Measurements from ENCODE around the gene CCM2. TPM values are rescaled to one million over a fixed set of nuclear protein-coding genes. Genes with fewer than 3 reads are reported as not detected.

The CCM2 gene
- total and polyA plus RNA-seq, 2 of the 8 experiments (the other 6 are each of a cell fraction or from before 2014, with no cell fraction given): 31.6 to 41.2 TPM

DNA sequence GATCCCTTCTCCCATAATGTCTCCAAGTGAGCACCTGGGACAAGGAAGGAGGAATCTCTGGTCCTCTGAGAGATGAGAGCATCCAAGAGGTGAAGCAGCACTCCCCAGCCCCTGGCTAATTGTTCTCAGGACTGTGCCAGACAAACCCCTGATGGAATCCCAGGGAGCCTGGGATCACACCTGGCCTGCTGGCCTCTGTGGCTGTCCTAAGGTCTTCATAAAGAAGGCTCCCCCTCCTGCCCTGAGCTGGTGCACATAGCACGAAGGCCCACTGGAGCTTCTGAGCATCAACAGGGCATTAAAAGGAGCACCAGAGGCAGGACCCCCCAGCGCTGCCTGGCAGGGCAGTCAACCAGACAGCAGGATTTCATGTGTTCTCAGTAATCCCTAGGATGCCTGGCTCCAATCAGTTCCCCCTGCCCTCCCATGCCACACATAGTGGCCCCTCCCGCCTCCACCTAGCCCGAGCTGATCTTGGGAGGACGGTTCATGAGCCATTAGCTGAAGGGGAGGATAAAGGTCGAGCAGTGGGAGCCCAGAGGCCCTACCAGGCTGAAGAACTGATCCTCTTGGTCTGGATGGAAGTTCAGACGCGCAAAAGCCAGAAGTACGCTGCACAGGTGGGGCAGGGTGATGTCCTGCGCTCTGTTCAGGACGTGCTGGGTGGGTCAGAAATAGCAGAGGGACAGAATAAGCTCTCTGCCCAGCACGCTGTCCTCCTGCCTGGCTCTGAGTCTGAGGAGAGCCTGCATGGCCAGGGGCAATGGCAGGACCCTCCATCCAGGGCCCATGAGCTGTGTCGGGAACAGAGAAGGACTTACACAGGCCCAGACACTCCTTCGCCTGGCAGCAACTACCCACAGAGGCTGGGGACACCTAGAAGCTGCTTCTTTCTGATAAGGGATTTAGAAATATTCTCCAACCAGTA lies 103.0 kb downstream of the CCM2 start:
- Histone ChIP-seq H3K27me3 (replicated peaks in 1 of 4; ENCODE audit: control insufficient read depth in 3 of 4, extremely low read depth in 1 of 4, insufficient read depth in 3 of 4, low read length in 3 of 4) (no peaks in the 10 kb centered on the region), H3K79me2 (ENCODE audit: control insufficient read depth in 1 of 2, insufficient read depth in 2 of 2, low read length in 2 of 2) (peaks cover 0 to 16% of the 10 kb centered on the region in 2 experiments; a peak in 3 of 4 replicates), H2AK5ac (ENCODE audit: low read depth, low read length) (no peak overlapping the region), H3K36me3 (ENCODE audit: control insufficient read depth in 2 of 4, insufficient read depth in 4 of 4, low read length in 3 of 4) (peaks cover 63 to 93% (median 83%) of the 10 kb centered on the region in 4 experiments), H2BK120ac (replicated peaks; ENCODE audit: low read depth, low read length) (no peak overlapping the region), H2AFZ (ENCODE audit: low read length) (no peak overlapping the region), H3K14ac (ENCODE audit: insufficient read length) (no peak overlapping the region), H3K79me1 (ENCODE audit: low read depth, low read length) (peaks cover 9% of the 10 kb centered on the region), H4K20me1 (replicated peaks in 1 of 2; ENCODE audit: control insufficient read depth in 1 of 2, insufficient read depth in 2 of 2, low read length in 2 of 2) (peaks cover 16 to 48% of the 10 kb centered on the region in 2 experiments), H2BK20ac (ENCODE audit: low read length) (no peak overlapping the region), H4K91ac (replicated peaks; ENCODE audit: insufficient read length, low read length) (no peak overlapping the region), H4K5ac (ENCODE audit: insufficient read length, low read depth, low read length) (no peak overlapping the region), H3K9ac (replicated peaks in 1 of 4; ENCODE audit: extremely low read depth in 1 of 4, low read depth in 3 of 4, low read length in 3 of 4) (no peak overlapping the region), H3K4ac (replicated peaks; ENCODE audit: insufficient read length, low read depth, low read length) (no peak overlapping the region), H2BK15ac (ENCODE audit: low read length) (no peak overlapping the region), H3K27ac (ENCODE audit: low read depth, low read length) (no peak overlapping the region), H2BK12ac (ENCODE audit: low read depth, low read length) (no peak overlapping the region), H3K56ac (replicated peaks; ENCODE audit: insufficient read length, low read depth, low read length) (no peak overlapping the region), H3K4me1 (replicated peaks in 1 of 4; ENCODE audit: control insufficient read depth in 3 of 4, insufficient read depth in 4 of 4, low read length in 3 of 4) (no peaks in the 10 kb centered on the region), H3K9me3 (ENCODE audit: insufficient read depth in 2 of 2, low read depth in 1 of 2, low read length in 1 of 2) (no peaks in the 10 kb centered on the region), H3K23ac (ENCODE audit: insufficient read length) (no peak overlapping the region), H3K18ac (ENCODE audit: extremely low read depth, low read length) (no peak overlapping the region), H3K4me2 (ENCODE audit: insufficient read depth in 1 of 2, low read depth in 2 of 2, low read length in 2 of 2) (no peak overlapping the region), H2BK5ac (ENCODE audit: low read depth, low read length) (no peak overlapping the region), H3K4me3 (ENCODE audit: extremely low read depth in 1 of 4, insufficient read depth in 2 of 4, low read depth in 3 of 4, low read length in 4 of 4) (no peak overlapping the region), H3K23me2 (ENCODE audit: low read depth, low read length) (no peaks in the 10 kb centered on the region), H4K8ac (ENCODE audit: extremely low read depth, insufficient read depth, low read length) (no peak overlapping the region)
- no peak for DNase-seq (ENCODE audit: low read depth in 1 of 2, low spot score in 2 of 2)
- ChIA-PET POLR2A (ENCODE audit: partially characterized antibody) (interaction anchor here (0.7 to 4.0 kb wide), 7 partner anchors 9 to 130 kb away, joined by 3 to 18 read pairs (median 8); partner anchors contain the start of genes NACAD and TBRG4), CTCF (ENCODE audit: partially characterized antibody) (interaction anchor here (1.4 to 2.5 kb wide), 3 partner anchors 30 to 129 kb away, joined by 3 to 13 read pairs (median 7); no protein-coding TSS in a partner anchor)
- 88% methylated on average over 14 of the region's 14 CpGs; no CpG with 5 or more reads in 1 of the 2 experiments for WGBS, 2 experiments (ENCODE audit: extremely low coverage in 1 of 2, insufficient coverage in 1 of 2, insufficient read length in 1 of 2, insufficient replicate concordance in 2 of 2, low coverage in 1 of 2, low lambda C conversion rate in 2 of 2, missing lambda C conversion rate in 1 of 2)
- no peak for FAIRE-seq
- TF ChIP-seq CBX5 (IDR thresholded peaks at IDR 0.05; ENCODE audit: low read depth, low read length) (no peak), CREB1 (IDR thresholded peaks at IDR 0.05) (no peak), SIX5 (IDR thresholded peaks at IDR 0.05; ENCODE audit: low read depth, low read length) (no peak), TAF1 (IDR thresholded peaks at IDR 0.05; ENCODE audit: low read depth, low read length) (no peak), HDAC2 (IDR thresholded peaks at IDR 0.05; ENCODE audit: borderline replicate concordance in 1 of 2, low read depth in 2 of 2, low read length in 2 of 2) (no peak), RXRA (IDR thresholded peaks at IDR 0.05; ENCODE audit: insufficient read depth, low read depth, low read length) (no peak), TBP (IDR thresholded peaks at IDR 0.05; ENCODE audit: low read depth, low read length) (no peak), POU5F1 (IDR thresholded peaks at IDR 0.05; ENCODE audit: low read depth, low read length) (no peak)
- TF ChIP-seq, protein P1, sequence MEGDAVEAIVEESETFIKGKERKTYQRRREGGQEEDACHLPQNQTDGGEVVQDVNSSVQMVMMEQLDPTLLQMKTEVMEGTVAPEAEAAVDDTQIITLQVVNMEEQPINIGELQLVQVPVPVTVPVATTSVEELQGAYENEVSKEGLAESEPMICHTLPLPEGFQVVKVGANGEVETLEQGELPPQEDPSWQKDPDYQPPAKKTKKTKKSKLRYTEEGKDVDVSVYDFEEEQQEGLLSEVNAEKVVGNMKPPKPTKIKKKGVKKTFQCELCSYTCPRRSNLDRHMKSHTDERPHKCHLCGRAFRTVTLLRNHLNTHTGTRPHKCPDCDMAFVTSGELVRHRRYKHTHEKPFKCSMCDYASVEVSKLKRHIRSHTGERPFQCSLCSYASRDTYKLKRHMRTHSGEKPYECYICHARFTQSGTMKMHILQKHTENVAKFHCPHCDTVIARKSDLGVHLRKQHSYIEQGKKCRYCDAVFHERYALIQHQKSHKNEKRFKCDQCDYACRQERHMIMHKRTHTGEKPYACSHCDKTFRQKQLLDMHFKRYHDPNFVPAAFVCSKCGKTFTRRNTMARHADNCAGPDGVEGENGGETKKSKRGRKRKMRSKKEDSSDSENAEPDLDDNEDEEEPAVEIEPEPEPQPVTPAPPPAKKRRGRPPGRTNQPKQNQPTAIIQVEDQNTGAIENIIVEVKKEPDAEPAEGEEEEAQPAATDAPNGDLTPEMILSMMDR (IDR thresholded peaks at IDR 0.05; ENCODE audit: control extremely low read depth in 1 of 3, insufficient read depth in 1 of 3, low read depth in 1 of 3, low read length in 3 of 3): no peak

Data from H1 (cell line).